Naive thymus-derived CD4-positive, alpha-beta T cell (primary cell): ENCODE measurements around the gene E2F7. TPM values are rescaled to one million over a fixed set of nuclear protein-coding genes. Genes with fewer than 3 reads are reported as not detected.
"Not testable (repeated sequence)": the region's sequence is repeated elsewhere in the genome, so short reads cannot be mapped to it uniquely, and the experiment has no call there.

Source experiments
- ATAC-seq: fragments of 150-1000 bp; cut with Tn5 transposase; 2 replicates; pipeline ENCODE4 v1.10.0; 2021; ENCODE audit warnings: mild to moderate bottlenecking, moderate library complexity
- CTCF ChIA-PET: fragments of 350-600 bp; sonication (Branson Sonifier 250); formaldehyde crosslinking; loops from one replicate; lab custom pipeline; 2021; ENCODE audit warnings: antibody characterized with exemption; lab: Charles Lee
- POLR2A ChIA-PET: fragments of 350-600 bp; sonication (Branson Sonifier 250); formaldehyde crosslinking; loops from one replicate; lab custom pipeline; 2021; ENCODE audit warnings: antibody characterized with exemption, inconsistent platforms; lab: Charles Lee
- DNase-seq, 9 donors: peaks; one replicate each; pipeline versions ENCODE4 v3.0.0 to v3.0.0-alpha.2; 2020 to 2022; ENCODE audit warnings: mixed read lengths in 1 of 9
- H3K27ac ChIP-seq: one replicate; pipeline ENCODE4 v1.7.0; 2013; ENCODE audit warnings: mild to moderate bottlenecking, low read depth, low read length, moderate library complexity
- H3K27me3 ChIP-seq, 2 donors: one replicate each; pipeline ENCODE4 v1.7.0; 2013; ENCODE audit warnings: low read length in 2 of 2, mild to moderate bottlenecking in 2 of 2, moderate library complexity in 2 of 2; ENCODE audit not compliant: control insufficient read depth in 2 of 2, insufficient read depth in 2 of 2
- H3K36me3 ChIP-seq, 3 experiments: 1 replicate in 2 of 3; 2 replicates in 1 of 3; pipeline ENCODE4 v1.7.0; 2013; ENCODE audit warnings: low read length in 3 of 3, mild to moderate bottlenecking in 3 of 3, moderate library complexity in 1 of 3; ENCODE audit not compliant: insufficient read depth in 3 of 3, control insufficient read depth in 2 of 3
- H3K4me1 ChIP-seq, 2 donors: one replicate each; pipeline ENCODE4 v1.7.0; 2013; ENCODE audit warnings: low read length in 2 of 2, mild to moderate bottlenecking in 2 of 2, moderate library complexity in 1 of 2; ENCODE audit not compliant: control insufficient read depth in 2 of 2, insufficient read depth in 2 of 2
- H3K4me3 ChIP-seq: 2 replicates; pipeline ENCODE4 v1.7.0; 2013; ENCODE audit warnings: mild to moderate bottlenecking, low read length
- H3K9me3 ChIP-seq, 3 experiments: 1 replicate in 2 of 3; 2 replicates in 1 of 3; pipeline ENCODE4 v1.7.0; 2013; ENCODE audit warnings: low read length in 3 of 3; ENCODE audit not compliant: control insufficient read depth in 2 of 3
- H3K27ac Mint-ChIP-seq, 9 donors: one replicate each; pipeline ENCODE4 v1.8.0; 2020 to 2022; ENCODE audit warnings: mixed read lengths in 9 of 9, mild to moderate bottlenecking in 8 of 9, moderate library complexity in 5 of 9, inconsistent platforms in 2 of 9
- H3K27me3 Mint-ChIP-seq, 5 donors: one replicate each; pipeline ENCODE4 v1.8.0; 2021 to 2022; ENCODE audit warnings: mixed read lengths in 5 of 5, mild to moderate bottlenecking in 1 of 5
- H3K36me3 Mint-ChIP-seq, 5 donors: one replicate each; pipeline ENCODE4 v1.8.0; 2020 to 2022; ENCODE audit warnings: mixed read lengths in 5 of 5, mild to moderate bottlenecking in 3 of 5, inconsistent platforms in 1 of 5
- H3K4me1 Mint-ChIP-seq, 7 donors: one replicate each; pipeline ENCODE4 v1.8.0; 2020 to 2022; ENCODE audit warnings: mixed read lengths in 7 of 7, mild to moderate bottlenecking in 3 of 7, inconsistent platforms in 1 of 7
- H3K4me3 Mint-ChIP-seq, 10 donors: one replicate each; pipeline ENCODE4 v1.8.0; 2020 to 2022; ENCODE audit warnings: mild to moderate bottlenecking in 10 of 10, mixed read lengths in 10 of 10, moderate library complexity in 6 of 10, inconsistent platforms in 2 of 10
- H3K9me3 Mint-ChIP-seq, 11 donors: one replicate each; pipeline ENCODE4 v1.8.0; 2020 to 2022; ENCODE audit warnings: mixed read lengths in 11 of 11, mild to moderate bottlenecking in 4 of 11, inconsistent platforms in 1 of 11, moderate library complexity in 1 of 11
- intact Hi-C, 2 donors: fragments of 100-400 bp; cut with micrococcal nuclease; formaldehyde crosslinking; loops; one replicate each; pipeline ENCODE4 v1.15.1; 2023
- polyA plus RNA-seq, 2 donors: library from polyadenylated mRNA; unstranded; fragments of 300-500 nt; fragmentation: Illumina TruSeq; gene quantifications; one replicate each; pipeline ENCODE4 v1.2.3, GENCODE V29; 2021
- total RNA-seq, 6 experiments: library from RNA in 5 of 6; stranded (reverse) in 5 of 6; gene quantifications; 1 replicate in 5 of 6; 2 replicates in 1 of 6; pipeline ENCODE4 v1.2.3 and lab custom pipeline; 2021 to 2026

E2F7 gene
- total and polyA plus RNA-seq, 7 experiments from 2014 or later = 0.22 to 17.6 TPM; not detected in 5

- CTCF ChIA-PET = interaction anchor here (0.6 kb wide), 1 partner anchor 85 kb away, joined by 3 read pairs; no protein-coding TSS in a partner anchor
Observed at GRCh38 chr12:77102691-77103090, 37.3 kb upstream of the E2F7 start.

GRCh38 chr12:77102123-77102522, 36.8 kb upstream of the E2F7 start:
- Histone ChIP-seq H3K4me3 (no peak overlapping the region), H3K36me3 (no peaks in the 10 kb centered on the region), H3K9me3 (no peaks in the 10 kb centered on the region), H3K27ac (no peak overlapping the region), H3K27me3 (no peaks in the 10 kb centered on the region), H3K4me1 (no peaks in the 10 kb centered on the region)
- Mint-ChIP-seq H3K4me1 (peaks cover 0 to 1% (median 0%) of the 10 kb centered on the region in 7 donors), H3K27ac (no peak overlapping the region), H3K27me3 (peaks cover 0 to 27% (median 20%) of the 10 kb centered on the region in 5 donors), H3K36me3 (no peaks in the 10 kb centered on the region), H3K9me3 (peaks cover 0 to 1% (median 0%) of the 10 kb centered on the region in 11 donors), H3K4me3 (no peak overlapping the region)
- CTCF ChIA-PET = no interaction called here
- POLR2A ChIA-PET = no interaction called here
- DNase-seq (no peak), ATAC-seq (no peak)
- intact Hi-C loops = no loop called here

More at GRCh38 chr12:77102691-77103090, 37.3 kb upstream of the E2F7 start:
- Histone ChIP-seq H3K27me3 (no peaks in the 10 kb centered on the region), H3K9me3 (no peaks in the 10 kb centered on the region), H3K4me1 (no peaks in the 10 kb centered on the region), H3K4me3 (no peak overlapping the region), H3K36me3 (no peaks in the 10 kb centered on the region), H3K27ac (no peak overlapping the region)
- peaks cover 0 to 24% (median 14%) of the 10 kb centered on the region in 5 donors for H3K27me3 Mint-ChIP-seq
- no peak overlapping the region for H3K4me3 Mint-ChIP-seq
- intact Hi-C loops = no loop called here
- H3K27ac Mint-ChIP-seq = no peak overlapping the region
- no peaks in the 10 kb centered on the region for H3K36me3 Mint-ChIP-seq
- ATAC-seq (no peak), DNase-seq (no peak)
- POLR2A ChIA-PET = no interaction called here
- peaks cover 0 to 1% (median 0%) of the 10 kb centered on the region in 7 donors for H3K4me1 Mint-ChIP-seq
- H3K9me3 Mint-ChIP-seq = peaks cover 0 to 1% (median 0%) of the 10 kb centered on the region in 11 donors

- ChIA-PET CTCF (no interaction called here), POLR2A (no interaction called here)
- ATAC-seq (no peak), DNase-seq (no peak)
- H3K4me3 ChIP-seq = no peak overlapping the region
- H3K9me3 ChIP-seq = no peaks in the 10 kb centered on the region
- intact Hi-C loops = no loop called here
- no peaks in the 10 kb centered on the region for H3K36me3 ChIP-seq
- Mint-ChIP-seq H3K27me3 (peaks cover 0 to 34% (median 29%) of the 10 kb centered on the region in 5 donors), H3K4me1 (peaks cover 0 to 1% (median 0%) of the 10 kb centered on the region in 7 donors), H3K36me3 (peaks cover 0 to 4% (median 0%) of the 10 kb centered on the region in 5 donors), H3K27ac (no peak overlapping the region), H3K4me3 (no peak overlapping the region), H3K9me3 (peaks cover 0 to 5% (median 2%) of the 10 kb centered on the region in 11 donors)
- H3K27ac ChIP-seq = no peak overlapping the region
- H3K4me1 ChIP-seq = no peaks in the 10 kb centered on the region
- no peaks in the 10 kb centered on the region for H3K27me3 ChIP-seq
Observed at GRCh38 chr12:77099799-77100198, 34.4 kb upstream of the E2F7 start.

- Histone ChIP-seq H3K27ac (no peak overlapping the region), H3K9me3 (no peaks in the 10 kb centered on the region), H3K27me3 (no peaks in the 10 kb centered on the region), H3K4me3 (no peak overlapping the region), H3K36me3 (no peaks in the 10 kb centered on the region), H3K4me1 (no peaks in the 10 kb centered on the region)
- H3K27me3 Mint-ChIP-seq = peaks cover 0 to 34% (median 28%) of the 10 kb centered on the region in 5 donors
- H3K4me3 Mint-ChIP-seq = no peak overlapping the region
- ATAC-seq (no peak), DNase-seq (no peak)
- H3K4me1 Mint-ChIP-seq = peaks cover 0 to 1% (median 0%) of the 10 kb centered on the region in 7 donors
- ChIA-PET POLR2A (no interaction called here), CTCF (no interaction called here)
- intact Hi-C loops = no loop called here
- H3K9me3 Mint-ChIP-seq = peaks cover 0 to 8% (median 2%) of the 10 kb centered on the region in 11 donors
- peaks cover 0 to 4% (median 0%) of the 10 kb centered on the region in 5 donors for H3K36me3 Mint-ChIP-seq
- H3K27ac Mint-ChIP-seq = no peak overlapping the region
Observed at GRCh38 chr12:77097846-77098245, 32.5 kb upstream of the E2F7 start.

- H3K36me3 ChIP-seq, POLR2A ChIA-PET, CTCF ChIA-PET, H3K4me3 Mint-ChIP-seq, H3K9me3 ChIP-seq, H3K4me3 ChIP-seq, H3K36me3 Mint-ChIP-seq, H3K4me1 ChIP-seq, ATAC-seq, DNase-seq, H3K9me3 Mint-ChIP-seq, H3K4me1 Mint-ChIP-seq, intact Hi-C loops, H3K27ac ChIP-seq, H3K27ac Mint-ChIP-seq, H3K27me3 ChIP-seq: not testable (repeated sequence)
- peaks cover 0 to 18% (median 15%) of the 10 kb centered on the region in 5 donors for H3K27me3 Mint-ChIP-seq
Observed at GRCh38 chr12:77092227-77092626, 26.9 kb upstream of the E2F7 start.

GRCh38 chr12:77089686-77090220, 24.4 kb upstream of the E2F7 start:
- Histone ChIP-seq H3K27me3 (no peaks in the 10 kb centered on the region), H3K9me3 (no peaks in the 10 kb centered on the region), H3K4me1 (no peaks in the 10 kb centered on the region), H3K27ac (no peak overlapping the region), H3K36me3 (no peaks in the 10 kb centered on the region), H3K4me3 (no peak overlapping the region)
- Mint-ChIP-seq H3K27ac (no peak overlapping the region), H3K4me1 (peaks cover 0 to 2% (median 0%) of the 10 kb centered on the region in 7 donors), H3K4me3 (no peak overlapping the region), H3K36me3 (no peaks in the 10 kb centered on the region), H3K9me3 (peaks cover 0 to 8% (median 0%) of the 10 kb centered on the region in 11 donors), H3K27me3 (peaks cover 0 to 5% (median 2%) of the 10 kb centered on the region in 5 donors)
- no peak for ATAC-seq
- ChIA-PET POLR2A (no interaction called here), CTCF (no interaction called here)
- intact Hi-C loops = no loop called here
- DNase-seq = no peak

- DNase-seq = no peak
- ChIA-PET CTCF (no interaction called here), POLR2A (no interaction called here)
- H3K36me3 ChIP-seq = no peaks in the 10 kb centered on the region
- H3K4me3 Mint-ChIP-seq = no peak overlapping the region
- H3K27me3 ChIP-seq = no peaks in the 10 kb centered on the region
- H3K9me3 Mint-ChIP-seq = peaks cover 0 to 5% (median 0%) of the 10 kb centered on the region in 11 donors
- no peak overlapping the region for H3K27ac ChIP-seq
- H3K27me3 Mint-ChIP-seq = peaks cover 0 to 4% (median 0%) of the 10 kb centered on the region in 5 donors
- no peak overlapping the region for H3K4me3 ChIP-seq
- intact Hi-C loops = no loop called here
- ATAC-seq = no peak
- H3K9me3 ChIP-seq = no peaks in the 10 kb centered on the region
- H3K27ac Mint-ChIP-seq = no peak overlapping the region
- peaks cover 0 to 3% (median 0%) of the 10 kb centered on the region in 7 donors for H3K4me1 Mint-ChIP-seq
- H3K36me3 Mint-ChIP-seq = no peaks in the 10 kb centered on the region
- H3K4me1 ChIP-seq = no peaks in the 10 kb centered on the region
Observed at GRCh38 chr12:77087427-77087826, 22.1 kb upstream of the E2F7 start.
